SK-N-SH (cell line): ENCODE data around the gene AJM1. TPM values are rescaled to one million over a fixed set of nuclear protein-coding genes. Genes with fewer than 3 reads are reported as not detected.
"Not testable (repeated sequence)": the region's sequence is repeated elsewhere in the genome, so short reads cannot be mapped to it uniquely, and the experiment has no call there.

Experiments used
- CTCF ChIA-PET: fragments of 300-600, 350-600 bp; formaldehyde crosslinking; extraction: SDS; loops from one replicate; lab custom pipeline; 2021; lab: Yijun Ruan, JAX
- POLR2A ChIA-PET: fragments of 350-600 bp; sonication (Branson Sonifier 250); formaldehyde crosslinking; extraction: SDS; loops from one replicate; lab custom pipeline; 2020; ENCODE audit warnings: antibody characterized with exemption, inconsistent platforms; lab: Yijun Ruan, JAX
- DNase-seq: peaks from one replicate; pipeline ENCODE4 v3.0.0; 2012
- H2AFZ ChIP-seq: fragments of 200-600 bp; sonication (generic); 2 replicates; pipeline ENCODE4 v1.8.1; 2016; ENCODE audit warnings: antibody characterized with exemption, mild to moderate bottlenecking, low read depth
- H3F3A ChIP-seq: fragments of 200-600 bp; sonication (generic); replicated peaks from 2 replicates; pipeline ENCODE3; 2016; ENCODE audit warnings: antibody characterized with exemption, mild to moderate bottlenecking; ENCODE audit not compliant: insufficient read depth
- H3K27ac ChIP-seq, 2 experiments: fragments of 200-500 bp in 1 of 2; fragments of 200-600 bp in 1 of 2; sonication (Bioruptor generic) in 1 of 2; sonication (generic), shearing (Covaris generic) in 1 of 2; 2 replicates each; pipeline versions ENCODE4 v1.5.1 to v1.6.1; 2014 to 2016; ENCODE audit warnings: low read depth in 2 of 2, inconsistent platforms in 1 of 2, low read length in 1 of 2, mild to moderate bottlenecking in 1 of 2, mixed read lengths in 1 of 2
- H3K27me3 ChIP-seq: fragments of 200-600 bp; sonication (generic), shearing (Covaris generic); 2 replicates; pipeline ENCODE4 v1.6.1; 2016; ENCODE audit warnings: mixed run types; ENCODE audit not compliant: insufficient read depth
- H3K36me3 ChIP-seq, 2 experiments: fragments of 200-500 bp in 1 of 2; fragments of 200-600 bp in 1 of 2; sonication (Bioruptor generic) in 1 of 2; sonication (generic) in 1 of 2; replicated peaks in 1 of 2; 2 replicates each; pipeline versions ENCODE3 to v1.5.1; 2014 to 2016; ENCODE audit warnings: low read length in 1 of 2, mild to moderate bottlenecking in 1 of 2; ENCODE audit not compliant: insufficient read depth in 2 of 2, control insufficient read depth in 1 of 2
- H3K4me1 ChIP-seq, 2 experiments: fragments of 200-500 bp in 1 of 2; fragments of 200-600 bp in 1 of 2; sonication (Bioruptor generic) in 1 of 2; sonication (generic), shearing (Covaris generic) in 1 of 2; 2 replicates each; pipeline versions ENCODE4 v1.5.1 to v1.6.1; 2014 to 2016; ENCODE audit warnings: low read depth in 1 of 2, low read length in 1 of 2, mixed run types in 1 of 2; ENCODE audit not compliant: insufficient read depth in 2 of 2, control insufficient read depth in 1 of 2
- H3K4me2 ChIP-seq: fragments of 200-600 bp; sonication (generic), shearing (Covaris generic); 2 replicates; pipeline ENCODE4 v1.6.1; 2017; ENCODE audit warnings: mixed run types
- H3K4me3 ChIP-seq, 2 experiments: fragments of 200-500 bp in 1 of 2; fragments of 200-600 bp in 1 of 2; sonication (Bioruptor generic) in 1 of 2; sonication (generic), shearing (Covaris generic) in 1 of 2; 2 replicates each; pipeline versions ENCODE4 v1.5.1 to v1.8.1; 2014 to 2016; ENCODE audit warnings: low read depth in 2 of 2, inconsistent platforms in 1 of 2, low read length in 1 of 2, mild to moderate bottlenecking in 1 of 2, mixed read lengths in 1 of 2, moderate library complexity in 1 of 2
- H3K79me2 ChIP-seq: fragments of 200-600 bp; sonication (generic); 2 replicates; pipeline ENCODE4 v1.8.1; 2017; ENCODE audit warnings: mild to moderate bottlenecking; ENCODE audit not compliant: insufficient read depth
- H3K9ac ChIP-seq: fragments of 200-600 bp; sonication (generic); 2 replicates; pipeline ENCODE4 v1.6.1; 2017; ENCODE audit warnings: mixed run types
- H3K9me2 ChIP-seq: fragments of 200-600 bp; sonication (generic); 2 replicates; pipeline ENCODE4 v1.6.1; 2017; ENCODE audit warnings: mixed run types
- H3K9me3 ChIP-seq: fragments of 200-600 bp; sonication (generic); 2 replicates; pipeline ENCODE4 v1.6.1; 2017; ENCODE audit warnings: mixed run types, mild to moderate bottlenecking, moderate library complexity
- H4K20me1 ChIP-seq: fragments of 200-600 bp; sonication (generic); 2 replicates; pipeline ENCODE4 v1.6.1; 2017; ENCODE audit warnings: mild to moderate bottlenecking, mixed run types; ENCODE audit not compliant: insufficient read depth
- FOXJ3 ChIP-seq: sonication (generic); formaldehyde crosslinking; IDR thresholded peaks from 2 replicates; pipeline ENCODE4 v1.5.1; 2020; ENCODE audit warnings: mild to moderate bottlenecking, missing genetic modification reagents
- GABPA ChIP-seq: IDR thresholded peaks from 2 replicates; pipeline ENCODE4 v1.4.0; 2012; ENCODE audit warnings: low read depth, mild to moderate bottlenecking
- IRF3 ChIP-seq: fragments of 150-350 bp; IDR thresholded peaks from 2 replicates; pipeline ENCODE4 v1.6.1; 2016; ENCODE audit warnings: mild to moderate bottlenecking, low read depth, low read length
- NRF1 ChIP-seq: IDR thresholded peaks from 2 replicates; pipeline ENCODE4 v1.6.1; 2012; ENCODE audit warnings: low read depth, mild to moderate bottlenecking, low read length
- RXRA ChIP-seq: IDR thresholded peaks from 2 replicates; pipeline ENCODE4 v1.4.0; 2012; ENCODE audit warnings: low read depth, mild to moderate bottlenecking, borderline replicate concordance
- SIN3A ChIP-seq: IDR thresholded peaks from 2 replicates; pipeline ENCODE4 v1.6.1; 2012; ENCODE audit warnings: low read depth, mild to moderate bottlenecking, low read length, moderate library complexity, borderline replicate concordance
- SMC3 ChIP-seq: IDR thresholded peaks from 2 replicates; pipeline ENCODE4 v1.6.1; 2012; ENCODE audit warnings: low read depth, low read length, improper control_type of control experiment
- TAF1 ChIP-seq: IDR thresholded peaks from 2 replicates; pipeline ENCODE4 v1.6.1; 2012; ENCODE audit warnings: low read depth, mild to moderate bottlenecking, low read length, moderate library complexity, borderline replicate concordance
- YY1 ChIP-seq: IDR thresholded peaks from 2 replicates; pipeline ENCODE4 v1.4.0; 2012; ENCODE audit warnings: low read depth, mild to moderate bottlenecking
- WGBS: methylation state at CpG from one replicate; pipeline ENCODE4 v1.1.6; 2017; ENCODE audit warnings: low lambda C conversion rate; 5-methylcytosine and 5-hydroxymethylcytosine counted together
- polyA plus RNA-seq, 3 experiments: library from polyadenylated mRNA; depleted of rRNA; stranded (reverse); fragments of >200 nt; gene quantifications; 2 replicates each; pipeline ENCODE4 v1.2.3, GENCODE V29; 2012
- TF ChIP-seq, protein P1 (sequence below): IDR thresholded peaks from 2 replicates; pipeline ENCODE4 v1.4.0; 2012; ENCODE audit warnings: low read depth, borderline replicate concordance
- TF ChIP-seq, protein P2 (sequence below): fragments of 150-350 bp; IDR thresholded peaks from 2 replicates; pipeline ENCODE4 v1.6.1; 2017; ENCODE audit warnings: antibody characterized with exemption, low read length, low read depth, borderline replicate concordance
- TF ChIP-seq, protein P3 (sequence below): IDR thresholded peaks from 2 replicates; pipeline ENCODE4 v1.4.0; 2012; ENCODE audit warnings: low read depth, borderline replicate concordance

Gene AJM1
- polyA plus RNA-seq, 1 of the 3 experiments (the other 2 are of a cell fraction) = 2.4 TPM

DNA sequence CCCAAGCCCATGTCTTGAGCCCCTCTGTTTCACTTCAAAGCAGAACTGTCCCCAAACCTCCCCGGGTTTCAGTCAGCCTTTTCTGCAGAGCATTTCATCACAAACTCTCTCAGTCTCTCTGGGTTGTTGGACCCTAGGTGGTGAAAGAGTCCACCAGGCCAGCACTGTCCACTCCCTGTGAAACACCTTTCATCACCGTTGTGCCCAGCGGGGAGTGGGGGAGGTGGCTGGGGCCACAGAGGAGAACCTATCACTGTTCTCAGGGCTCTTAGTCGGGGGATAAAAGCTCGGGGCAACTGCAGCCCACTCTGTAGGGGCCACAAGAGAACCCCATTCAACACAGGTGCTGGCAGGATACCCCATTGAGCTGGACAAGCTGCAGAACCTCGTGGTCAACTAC is 40.0 kb upstream of the AJM1 start:
- Histone ChIP-seq H3K4me1 (peaks cover 8 to 33% of the 10 kb centered on the region in 2 experiments; a peak in 2 of 4 replicates), H4K20me1 (no peaks in the 10 kb centered on the region), H3K27ac (no peak overlapping the region), H3K4me3 (no peak overlapping the region), H3F3A (peaks cover 6% of the 10 kb centered on the region), H3K9me2 (no peaks in the 10 kb centered on the region), H3K79me2 (no peaks in the 10 kb centered on the region; the same call in 1 of the 2 replicates), H3K27me3 (no peaks in the 10 kb centered on the region), H3K36me3 (peaks cover 0 to 6% of the 10 kb centered on the region in 2 experiments), H3K9me3 (no peaks in the 10 kb centered on the region), H2AFZ (no peak overlapping the region), H3K9ac (no peak overlapping the region), H3K4me2 (no peak overlapping the region)
- ChIA-PET CTCF (interaction anchor here (0.7 to 2.8 kb wide), 5 partner anchors 9 to 244 kb away, joined by 3 to 14 read pairs (median 3); partner anchors contain the start of gene AJM1), POLR2A (interaction anchor here (1.1 kb wide), 1 partner anchor 46 kb away, joined by 3 read pairs; no protein-coding TSS in a partner anchor)
- TF ChIP-seq GABPA (no peak), SIN3A (no peak), RXRA (no peak)
- TF ChIP-seq, protein P1, sequence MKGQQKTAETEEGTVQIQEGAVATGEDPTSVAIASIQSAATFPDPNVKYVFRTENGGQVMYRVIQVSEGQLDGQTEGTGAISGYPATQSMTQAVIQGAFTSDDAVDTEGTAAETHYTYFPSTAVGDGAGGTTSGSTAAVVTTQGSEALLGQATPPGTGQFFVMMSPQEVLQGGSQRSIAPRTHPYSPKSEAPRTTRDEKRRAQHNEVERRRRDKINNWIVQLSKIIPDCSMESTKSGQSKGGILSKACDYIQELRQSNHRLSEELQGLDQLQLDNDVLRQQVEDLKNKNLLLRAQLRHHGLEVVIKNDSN = no peak
- 80% methylated on average over 4 of the region's 6 CpGs for WGBS
- no peak for DNase-seq

- H3K4me1 ChIP-seq = peaks cover 8 to 32% of the 10 kb centered on the region in 2 experiments; a peak in 2 of 4 replicates
- H3K4me2 ChIP-seq, H4K20me1 ChIP-seq, H3K9me3 ChIP-seq, H3K36me3 ChIP-seq, H3K9ac ChIP-seq, POLR2A ChIA-PET, H3K4me3 ChIP-seq, H3K27me3 ChIP-seq, H3F3A ChIP-seq, H3K9me2 ChIP-seq, H3K79me2 ChIP-seq, DNase-seq, H2AFZ ChIP-seq, H3K27ac ChIP-seq: not testable (repeated sequence)
- WGBS = 100% methylated on average over 3 of the region's 9 CpGs
- CTCF ChIA-PET = interaction anchor here (0.7 to 2.8 kb wide), 4 partner anchors 9 to 244 kb away, joined by 3 to 14 read pairs (median 4); partner anchors contain the start of gene AJM1
These were observed 39.2 kb upstream of the AJM1 start for GRCh38 chr9:136803009-136803550.

GRCh38 chr9:136803551-136804508 is 38.4 kb upstream of the AJM1 start:
- POLR2A ChIA-PET = no interaction called here
- Histone ChIP-seq H3K36me3 (peaks cover 0 to 6% of the 10 kb centered on the region in 2 experiments), H3K27me3 (no peaks in the 10 kb centered on the region), H3K9ac (no peak overlapping the region), H3K4me1 (peaks cover 8 to 29% of the 10 kb centered on the region in 2 experiments; a peak in 2 of 4 replicates), H3K4me2 (no peak overlapping the region), H2AFZ (no peak overlapping the region), H3F3A (peaks cover 6% of the 10 kb centered on the region), H4K20me1 (no peaks in the 10 kb centered on the region), H3K9me2 (no peaks in the 10 kb centered on the region), H3K79me2 (peaks cover 9% of the 10 kb centered on the region; the same call in 1 of the 2 replicates), H3K27ac (no peak overlapping the region), H3K4me3 (no peak overlapping the region), H3K9me3 (no peaks in the 10 kb centered on the region)
- 96% methylated on average over 22 of the region's 22 CpGs for WGBS
- CTCF ChIA-PET = interaction anchor here (0.6 to 1.5 kb wide), 2 partner anchors 12 to 337 kb away, joined by 3 to 8 read pairs; partner anchors contain the start of gene TMEM141
- no peak for DNase-seq
- TF ChIP-seq, protein P2, sequence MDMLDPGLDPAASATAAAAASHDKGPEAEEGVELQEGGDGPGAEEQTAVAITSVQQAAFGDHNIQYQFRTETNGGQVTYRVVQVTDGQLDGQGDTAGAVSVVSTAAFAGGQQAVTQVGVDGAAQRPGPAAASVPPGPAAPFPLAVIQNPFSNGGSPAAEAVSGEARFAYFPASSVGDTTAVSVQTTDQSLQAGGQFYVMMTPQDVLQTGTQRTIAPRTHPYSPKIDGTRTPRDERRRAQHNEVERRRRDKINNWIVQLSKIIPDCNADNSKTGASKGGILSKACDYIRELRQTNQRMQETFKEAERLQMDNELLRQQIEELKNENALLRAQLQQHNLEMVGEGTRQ = no peak
- TF ChIP-seq SMC3 (no peak), TAF1 (no peak), YY1 (no peak), NRF1 (no peak), IRF3 (no peak), FOXJ3 (no peak), SIN3A (no peak)
- TF ChIP-seq, protein P3, sequence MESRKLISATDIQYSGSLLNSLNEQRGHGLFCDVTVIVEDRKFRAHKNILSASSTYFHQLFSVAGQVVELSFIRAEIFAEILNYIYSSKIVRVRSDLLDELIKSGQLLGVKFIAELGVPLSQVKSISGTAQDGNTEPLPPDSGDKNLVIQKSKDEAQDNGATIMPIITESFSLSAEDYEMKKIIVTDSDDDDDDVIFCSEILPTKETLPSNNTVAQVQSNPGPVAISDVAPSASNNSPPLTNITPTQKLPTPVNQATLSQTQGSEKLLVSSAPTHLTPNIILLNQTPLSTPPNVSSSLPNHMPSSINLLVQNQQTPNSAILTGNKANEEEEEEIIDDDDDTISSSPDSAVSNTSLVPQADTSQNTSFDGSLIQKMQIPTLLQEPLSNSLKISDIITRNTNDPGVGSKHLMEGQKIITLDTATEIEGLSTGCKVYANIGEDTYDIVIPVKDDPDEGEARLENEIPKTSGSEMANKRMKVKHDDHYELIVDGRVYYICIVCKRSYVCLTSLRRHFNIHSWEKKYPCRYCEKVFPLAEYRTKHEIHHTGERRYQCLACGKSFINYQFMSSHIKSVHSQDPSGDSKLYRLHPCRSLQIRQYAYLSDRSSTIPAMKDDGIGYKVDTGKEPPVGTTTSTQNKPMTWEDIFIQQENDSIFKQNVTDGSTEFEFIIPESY = no peak
